Panc1 (cell line): ENCODE measurements around the gene SMCO3. TPM values are rescaled to one million over a fixed set of nuclear protein-coding genes. Genes with fewer than 3 reads are reported as not detected.

Experiments used
- ATAC-seq: fragments of 200-7000 bp; cut with Tn5 transposase; 2 replicates; pipeline ENCODE4 v1.9.1; 2020; ENCODE audit warnings: mild to moderate bottlenecking, moderate library complexity
- Bru-seq: library from RNA; stranded (reverse); fragments of 400-500 nt; gene quantifications from one replicate; lab custom pipeline; 2021; lab: Mats Ljungman, UMichigan
- BruChase-seq, 2 experiments: library from RNA; stranded (reverse); fragments of 400-500 nt; gene quantifications; one replicate each; lab custom pipeline; 2021; lab: Mats Ljungman, UMichigan
- BruUV-seq: library from RNA; stranded (reverse); fragments of 400-500 nt; replicated peaks from 2 replicates; lab custom pipeline; 2021; lab: Mats Ljungman, UMichigan
- CTCF ChIA-PET: fragments of 300-600 bp; sonication (Branson Sonifier 250); formaldehyde crosslinking; loops from one replicate; lab custom pipeline; 2022; ENCODE audit warnings: antibody characterized with exemption; lab: Charles Lee
- POLR2A ChIA-PET: fragments of 300-600 bp; sonication (Branson Sonifier 250); formaldehyde crosslinking; loops from one replicate; lab custom pipeline; 2022; ENCODE audit warnings: antibody characterized with exemption; lab: Charles Lee
- DNase-seq: peaks from one replicate; pipeline ENCODE4 v3.0.0-alpha.2; 2010; ENCODE audit warnings: low read depth, low spot score
- H3K27ac ChIP-seq: 2 replicates; pipeline ENCODE4 v1.5.1; 2011; ENCODE audit warnings: mild to moderate bottlenecking, low read length, inconsistent platforms
- H3K27me3 ChIP-seq: fragments of 200-500 bp; sonication (Bioruptor generic); 2 replicates; pipeline ENCODE4 v1.6.0; 2014; ENCODE audit warnings: low read length, inconsistent platforms; ENCODE audit not compliant: control insufficient read depth, insufficient read depth
- H3K36me3 ChIP-seq: fragments of 200-500 bp; sonication (Bioruptor generic); 2 replicates; pipeline ENCODE4 v1.5.1; 2014; ENCODE audit warnings: inconsistent platforms, mild to moderate bottlenecking, low read length, moderate library complexity; ENCODE audit not compliant: control insufficient read depth, insufficient read depth
- H3K4me1 ChIP-seq: 2 replicates; pipeline ENCODE4 v1.5.1; 2011; ENCODE audit warnings: inconsistent platforms, mild to moderate bottlenecking, low read length, moderate library complexity; ENCODE audit not compliant: control insufficient read depth, insufficient read depth
- H3K4me3 ChIP-seq, 2 experiments: 2 replicates each; pipeline ENCODE4 v1.5.1; 2011 to 2012; ENCODE audit warnings: low read depth in 2 of 2, low read length in 2 of 2, mild to moderate bottlenecking in 2 of 2, inconsistent platforms in 1 of 2, moderate library complexity in 1 of 2
- H3K9me3 ChIP-seq: fragments of 200-500 bp; sonication (Bioruptor generic); 2 replicates; pipeline ENCODE4 v1.5.1; 2014; ENCODE audit warnings: low read depth, mild to moderate bottlenecking, inconsistent platforms, low read length, moderate library complexity; ENCODE audit not compliant: control insufficient read depth, insufficient read depth
- CTCF ChIP-seq: fragments of 450-650 bp; IDR thresholded peaks from 2 replicates; pipeline ENCODE4 v1.5.1; 2017; ENCODE audit warnings: mild to moderate bottlenecking
- POLR2AphosphoS5 ChIP-seq: IDR thresholded peaks from 2 replicates; pipeline ENCODE4 v1.6.1; 2012; ENCODE audit warnings: mild to moderate bottlenecking, low read depth, low read length, moderate library complexity
- REST ChIP-seq, 2 experiments: IDR thresholded peaks; 2 replicates each; pipeline ENCODE4 v1.6.1; 2011 to 2012; ENCODE audit warnings: low read depth in 2 of 2, control low read depth in 1 of 2, low read length in 1 of 2, mild to moderate bottlenecking in 1 of 2, moderate library complexity in 1 of 2; ENCODE audit not compliant: insufficient read depth in 1 of 2
- SIN3A ChIP-seq: IDR thresholded peaks from 2 replicates; pipeline ENCODE4 v1.6.1; 2012; ENCODE audit warnings: low read depth, mild to moderate bottlenecking, low read length, moderate library complexity, borderline replicate concordance; ENCODE audit not compliant: insufficient read depth
- TCF7L2 ChIP-seq: IDR thresholded peaks from 2 replicates; pipeline ENCODE4 v1.6.1; 2011; ENCODE audit warnings: mild to moderate bottlenecking, low read depth, low read length, inconsistent platforms
- in situ Hi-C: cut with HindIII; loops from 2 replicates; pipeline ENCODE4 v1.10.0; 2016; ENCODE audit warnings: low sequenced_read_pairs, low pct_unique_long_range_greater_than_20kb
- intact Hi-C: fragments of 100-400 bp; cut with micrococcal nuclease; formaldehyde crosslinking; loops from one replicate; pipeline ENCODE4 v1.10.0; 2022; ENCODE audit not compliant: unreplicated experiment
- long read RNA-seq: library from polyadenylated mRNA; unstranded; transcript quantifications from one replicate; pipeline ENCODE4 v2.0.0, GENCODE V29; 2021; ENCODE audit not compliant: unreplicated experiment
- polyA plus RNA-seq: library from polyadenylated mRNA; unstranded; fragments of >200 nt; gene quantifications from one replicate; pipeline ENCODE4 v1.2.1, GENCODE V29; 2012; ENCODE audit warnings: missing spikeins; ENCODE audit not compliant: insufficient read length
- total RNA-seq: library from RNA; stranded (reverse); gene quantifications from one replicate; pipeline ENCODE4 v1.2.1, GENCODE V29; 2021; ENCODE audit not compliant: unreplicated experiment

SMCO3 gene
- total RNA-seq (not detected), Bru-seq, nascent RNA (not detected), BruChase-seq, experiment 1, labeled RNA remaining after a 2-hour chase (not detected), BruChase-seq, experiment 2, labeled RNA remaining after a 6-hour chase (not detected)
- polyA plus RNA-seq: not detected
- long read RNA-seq: 0 reads

GRCh38 chr12:14814014-14814413 is at the start of gene SMCO3:
SMCO3 (minus strand) TSS chr12:14814182; CDS start chr12:14806680, 7,502 bp downstream.
- H3K27ac ChIP-seq: no peak within 1 kb of the TSS
- POLR2A ChIA-PET: no interaction called here
- TF ChIP-seq SIN3A: no peak
- TF ChIP-seq REST (IDR thresholded peaks at IDR 0.05; ENCODE audit: insufficient read depth in 1 of 2, low read depth in 2 of 2, low read length in 1 of 2): no peak
- TF ChIP-seq TCF7L2: no peak
- TF ChIP-seq CTCF: no peak
- no peak for TF ChIP-seq POLR2AphosphoS5
- ATAC-seq: no peak
- in situ Hi-C loops (no loop called here), intact Hi-C loops (no loop called here)
- H3K9me3 ChIP-seq: no peaks in the 10 kb centered on the region
- H3K4me3 ChIP-seq: no peak within 1 kb of the TSS
- no TSS peak for BruUV-seq
- CTCF ChIA-PET: no interaction called here
- H3K27me3 ChIP-seq: no peaks in the 10 kb centered on the region
- DNase-seq: no peak
- H3K4me1 ChIP-seq: no peaks in the 10 kb centered on the region
- H3K36me3 ChIP-seq: no peaks in the 10 kb centered on the region

- Histone ChIP-seq H3K9me3 (no peaks in the 10 kb centered on the region), H3K4me1 (no peaks in the 10 kb centered on the region), H3K27me3 (no peaks in the 10 kb centered on the region), H3K36me3 (no peaks in the 10 kb centered on the region), H3K4me3 (no peak overlapping the region), H3K27ac (no peak overlapping the region)
- CTCF ChIA-PET: no interaction called here
- TF ChIP-seq CTCF: no peak
- no TSS peak for BruUV-seq
- in situ Hi-C loops (no loop called here), intact Hi-C loops (no loop called here)
- POLR2A ChIA-PET: no interaction called here
- DNase-seq (no peak), ATAC-seq (no peak)
Measured at GRCh38 chr12:14860490-14860889, 46.5 kb upstream of the SMCO3 start.
